Activated CD8-positive, alpha-beta memory T cell treated with anti-CD3 and anti-CD28 coated beads for 36 hours (primary cell): Measurements from ENCODE around the gene HHIPL1. TPM values are rescaled to one million over a fixed set of nuclear protein-coding genes. Genes with fewer than 3 reads are reported as not detected.

Source experiments
- CTCF ChIA-PET: fragments of 350-600 bp; sonication (Branson Sonifier 250); formaldehyde crosslinking; loops from one replicate; lab custom pipeline; 2021; ENCODE audit warnings: antibody characterized with exemption; lab: Charles Lee
- POLR2A ChIA-PET: fragments of 350-600 bp; sonication (Branson Sonifier 250); formaldehyde crosslinking; loops from one replicate; lab custom pipeline; 2021; ENCODE audit warnings: antibody characterized with exemption; lab: Charles Lee
- total RNA-seq, 2 experiments: library from RNA; stranded (reverse); gene quantifications; one replicate each; pipeline ENCODE4 v1.2.3, GENCODE V29; 2021

The HHIPL1 gene
- total RNA-seq, 2 experiments from 2014 or later: not detected

GRCh38 chr14:99717682-99718013, 72.7 kb downstream of the HHIPL1 start:
- POLR2A ChIA-PET: no interaction called here

GRCh38 chr14:99718031-99718810, 73.3 kb downstream of the HHIPL1 start:
- ChIA-PET POLR2A (no interaction called here), CTCF (interaction anchor here (1.2 kb wide), 1 partner anchor 12 kb away, joined by 4 read pairs; no protein-coding TSS in a partner anchor)

More at GRCh38 chr14:99717682-99718013, 72.7 kb downstream of the HHIPL1 start:
- CTCF ChIA-PET: interaction anchor here (1.2 kb wide), 1 partner anchor 13 kb away, joined by 4 read pairs; no protein-coding TSS in a partner anchor

- POLR2A ChIA-PET: no interaction called here
- CTCF ChIA-PET: interaction anchor here (1.2 kb wide), 1 partner anchor 12 kb away, joined by 4 read pairs; no protein-coding TSS in a partner anchor
Measured at GRCh38 chr14:99718811-99719192, 73.9 kb downstream of the HHIPL1 start.

- ChIA-PET CTCF (interaction anchor here (1.5 kb wide), 1 partner anchor 9 kb away, joined by 3 read pairs; no protein-coding TSS in a partner anchor), POLR2A (no interaction called here)
Measured at GRCh38 chr14:99720941-99721791, 76.2 kb downstream of the HHIPL1 start.

- ChIA-PET CTCF (interaction anchor here (1.5 kb wide), 1 partner anchor 9 kb away, joined by 3 read pairs; no protein-coding TSS in a partner anchor), POLR2A (no interaction called here)
Measured at GRCh38 chr14:99721792-99722516, 77.0 kb downstream of the HHIPL1 start.

GRCh38 chr14:99722741-99723140, 77.8 kb downstream of the HHIPL1 start:
- POLR2A ChIA-PET: no interaction called here

GRCh38 chr14:99724196-99724891, 79.4 kb downstream of the HHIPL1 start:
- ChIA-PET CTCF (no interaction called here), POLR2A (no interaction called here)

More at GRCh38 chr14:99722741-99723140, 77.8 kb downstream of the HHIPL1 start:
- CTCF ChIA-PET: no interaction called here

GRCh38 chr14:99724939-99725773, 80.2 kb downstream of the HHIPL1 start:
- ChIA-PET POLR2A (no interaction called here), CTCF (no interaction called here)

- ChIA-PET CTCF (no interaction called here), POLR2A (no interaction called here)
Measured at GRCh38 chr14:99725774-99726537, 81.0 kb downstream of the HHIPL1 start.

- ChIA-PET CTCF (no interaction called here), POLR2A (no interaction called here)
Measured at GRCh38 chr14:99726538-99727095, 81.7 kb downstream of the HHIPL1 start.

GRCh38 chr14:99727096-99727870, 82.4 kb downstream of the HHIPL1 start:
- ChIA-PET POLR2A (no interaction called here), CTCF (interaction anchor here (1.1 kb wide), 1 partner anchor 158 kb away, joined by 3 read pairs; no protein-coding TSS in a partner anchor)

GRCh38 chr14:99728231-99728920, 83.4 kb downstream of the HHIPL1 start:
- CTCF ChIA-PET: no interaction called here
- POLR2A ChIA-PET: no interaction called here

GRCh38 chr14:99728981-99729451, 84.1 kb downstream of the HHIPL1 start:
- ChIA-PET POLR2A (no interaction called here), CTCF (interaction anchor here (0.9 to 2.7 kb wide), 4 partner anchors 14 to 176 kb away, joined by 3 to 11 read pairs (median 6); no protein-coding TSS in a partner anchor)
